ENCODE measurements around the gene ZNF611.
A peak's percentile ranks its signal among the peaks of the same experiment; 100 is the strongest.
"Not testable (repeated sequence)": the region's sequence is repeated elsewhere in the genome, so short reads cannot be mapped to it uniquely, and the experiment has no call there.

The ZNF611 gene

GRCh38 chr19:52675239-52675638, 59.6 kb downstream of the ZNF611 start:
- DNase-seq = not testable (repeated sequence)

GRCh38 chr19:52673014-52673413, 61.8 kb downstream of the ZNF611 start:
- no peak for DNase-seq

GRCh38 chr19:52670046-52670445, 64.8 kb downstream of the ZNF611 start:
- DNase-seq = no peak

GRCh38 chr19:52669586-52669985, 65.3 kb downstream of the ZNF611 start:
- DNase-seq = no peak

- no peak for DNase-seq
These were observed 66.9 kb downstream of the ZNF611 start for GRCh38 chr19:52667972-52668371.

GRCh38 chr19:52666506-52666905, 68.3 kb downstream of the ZNF611 start:
- no peak for DNase-seq

GRCh38 chr19:52665529-52665928, 69.3 kb downstream of the ZNF611 start:
- peak; percentile 45 for DNase-seq

GRCh38 chr19:52665027-52665426, 69.8 kb downstream of the ZNF611 start:
- no peak for DNase-seq

- DNase-seq = no peak
These were observed 70.4 kb downstream of the ZNF611 start for GRCh38 chr19:52664461-52664860.

- peak; percentile 10 for DNase-seq
These were observed 72.2 kb downstream of the ZNF611 start for GRCh38 chr19:52662631-52663030.

- DNase-seq = peak; percentile 73
These were observed 73.9 kb downstream of the ZNF611 start for GRCh38 chr19:52660981-52661380.

GRCh38 chr19:52659013-52659412, 75.8 kb downstream of the ZNF611 start:
- DNase-seq = no peak

- no peak for DNase-seq
These were observed 76.2 kb downstream of the ZNF611 start for GRCh38 chr19:52658595-52658994.

- no peak for DNase-seq
These were observed 81.7 kb downstream of the ZNF611 start for GRCh38 chr19:52653161-52653560.
